K562 (cell line): ENCODE measurements around the gene ZNF575. TPM values are rescaled to one million over a fixed set of nuclear protein-coding genes. Genes with fewer than 3 reads are reported as not detected.
A peak's percentile ranks its signal among the peaks of the same experiment; 100 is the strongest.

ENCODE experiments used
- ATF1 ChIP-seq, 2 experiments: fragments of 450-650 bp in 1 of 2; IDR thresholded peaks; 2 replicates each; pipeline ENCODE4 v1.6.1; 2016; ENCODE audit warnings: missing compliant biosample characterization in 1 of 2, missing genetic modification characterization in 1 of 2
- BCOR ChIP-seq: fragments of 450-650 bp; IDR thresholded peaks from 2 replicates; pipeline ENCODE4 v1.6.1; 2016
- CBFA2T3 ChIP-seq: fragments of 450-650 bp; IDR thresholded peaks from 2 replicates; pipeline ENCODE4 v1.6.1; 2017
- EGR1 ChIP-seq: fragments of 450-650 bp; conservative IDR thresholded peaks from 2 replicates; pipeline ENCODE4 v1.6.1; 2017; ENCODE audit warnings: mild to moderate bottlenecking
- HNRNPLL ChIP-seq: fragments of 200-400 bp; formaldehyde crosslinking; IDR thresholded peaks from 2 replicates; pipeline ENCODE4 v1.6.1; 2017; ENCODE audit warnings: low read length, low read depth, mild to moderate bottlenecking; ENCODE audit not compliant: poor library complexity, severe bottlenecking
- MCM2 ChIP-seq: fragments of 450-650 bp; IDR thresholded peaks from 2 replicates; pipeline ENCODE4 v1.6.1; 2017; ENCODE audit warnings: low read depth, mild to moderate bottlenecking
- NCOA6 ChIP-seq: fragments of 450-650 bp; IDR thresholded peaks from 2 replicates; pipeline ENCODE4 v1.6.1; 2017; ENCODE audit warnings: mild to moderate bottlenecking
- PML ChIP-seq: IDR thresholded peaks from 2 replicates; pipeline ENCODE4 v1.6.1; 2012; ENCODE audit warnings: low read length, inconsistent platforms
- POLR2B ChIP-seq: fragments of 450-650 bp; IDR thresholded peaks from 2 replicates; pipeline ENCODE4 v1.6.1; 2018; ENCODE audit warnings: low read depth; ENCODE audit not compliant: partially characterized antibody
- SMAD1 ChIP-seq: fragments of 150-350 bp; IDR thresholded peaks from 2 replicates; pipeline ENCODE4 v1.6.1; 2014; ENCODE audit warnings: low read length, low read depth; ENCODE audit not compliant: partially characterized antibody
- SRSF1 ChIP-seq: fragments of 200-400 bp; formaldehyde crosslinking; IDR thresholded peaks from 2 replicates; pipeline ENCODE4 v1.6.1; 2017; ENCODE audit warnings: mild to moderate bottlenecking, low read depth, low read length, moderate library complexity
- SUPT5H ChIP-seq: fragments of 450-650 bp; IDR thresholded peaks from 2 replicates; pipeline ENCODE4 v1.6.1; 2016
- TAF15 ChIP-seq: fragments of 200-400 bp; formaldehyde crosslinking; IDR thresholded peaks from 2 replicates; pipeline ENCODE4 v1.6.1; 2017; ENCODE audit warnings: mild to moderate bottlenecking, low read depth, low read length, moderate library complexity
- U2AF2 ChIP-seq: fragments of 200-400 bp; formaldehyde crosslinking; optimal IDR thresholded peaks from 2 replicates; pipeline ENCODE3; 2017; ENCODE audit warnings: low read depth, mild to moderate bottlenecking, low read length
- ZNF140 ChIP-seq: fragments of 250-450 bp; sonication (Bioruptor Pico); IDR thresholded peaks from 2 replicates; pipeline ENCODE4 v1.8.0; 2021; ENCODE audit warnings: moderate library complexity, mild to moderate bottlenecking, inconsistent platforms
- ZNF551 ChIP-seq: fragments of 250-450 bp; sonication (Bioruptor Pico); IDR thresholded peaks from 2 replicates; pipeline ENCODE4 v1.5.0; 2021; ENCODE audit warnings: mild to moderate bottlenecking, moderate library complexity
- polyA plus RNA-seq, 8 experiments: library from polyadenylated mRNA; depleted of rRNA in 4 of 8; stranded (reverse) in 5 of 8; unstranded in 3 of 8; fragments of >200 nt; fragmentation: Nextera tagmentation in 2 of 8; fragmentation: Illumina TruSeq in 1 of 8; extraction: Ambion mirVana in 2 of 8; extraction: Trizol in 1 of 8; gene quantifications; 2 replicates each; pipeline versions ENCODE4 v1.2.1 to v1.2.3, GENCODE V29; 2011 to 2014; ENCODE audit warnings: inconsistent platforms in 1 of 8, missing spikeins in 1 of 8
- total RNA-seq, 7 experiments: library from RNA; depleted of rRNA in 6 of 7; stranded (reverse); fragments of >200 nt in 6 of 7; fragmentation: Illumina TruSeq in 2 of 7; extraction: Trizol in 2 of 7; gene quantifications; 2 replicates each; pipeline versions ENCODE4 v1.2.1 to v1.2.3, GENCODE V29; 2011 to 2021; ENCODE audit warnings: low replicate concordance in 1 of 7
- TF ChIP-seq, protein P1 (sequence below), 2 experiments: fragments of 450-650 bp in 1 of 2; sonication (generic) in 1 of 2; formaldehyde crosslinking in 1 of 2; IDR thresholded peaks in 1 of 2; conservative IDR thresholded peaks in 1 of 2; 2 replicates each; pipeline versions ENCODE4 v1.6.1 to v1.8.1; 2016 to 2023; ENCODE audit warnings: mild to moderate bottlenecking in 2 of 2, moderate library complexity in 2 of 2, inconsistent platforms in 1 of 2, missing genetic modification reagents in 1 of 2
- TF ChIP-seq, protein P2 (sequence below): fragments of 250-450 bp; sonication (Bioruptor Pico); IDR thresholded peaks from 2 replicates; pipeline ENCODE4 v1.5.0; 2021
- TF ChIP-seq, protein P3 (sequence below): fragments of 450-650 bp; IDR thresholded peaks from 2 replicates; pipeline ENCODE4 v1.6.1; 2018; ENCODE audit not compliant: partially characterized antibody
- TF ChIP-seq, protein P4 (sequence below): fragments of 250-450 bp; sonication (Bioruptor Pico); IDR thresholded peaks from 2 replicates; pipeline ENCODE4 v1.5.0; 2021
- TF ChIP-seq, protein P5 (sequence below): fragments of 450-650 bp; formaldehyde crosslinking; IDR thresholded peaks from 2 replicates; pipeline ENCODE4 v1.4.0; 2020; ENCODE audit warnings: mild to moderate bottlenecking, moderate library complexity

The ZNF575 gene
- total and polyA plus RNA-seq, 9 of the 15 experiments (the other 6 are each of a cell fraction or from before 2014, with no cell fraction given): 0.20 to 0.98 (median 0.32) TPM; not detected in 6

DNA sequence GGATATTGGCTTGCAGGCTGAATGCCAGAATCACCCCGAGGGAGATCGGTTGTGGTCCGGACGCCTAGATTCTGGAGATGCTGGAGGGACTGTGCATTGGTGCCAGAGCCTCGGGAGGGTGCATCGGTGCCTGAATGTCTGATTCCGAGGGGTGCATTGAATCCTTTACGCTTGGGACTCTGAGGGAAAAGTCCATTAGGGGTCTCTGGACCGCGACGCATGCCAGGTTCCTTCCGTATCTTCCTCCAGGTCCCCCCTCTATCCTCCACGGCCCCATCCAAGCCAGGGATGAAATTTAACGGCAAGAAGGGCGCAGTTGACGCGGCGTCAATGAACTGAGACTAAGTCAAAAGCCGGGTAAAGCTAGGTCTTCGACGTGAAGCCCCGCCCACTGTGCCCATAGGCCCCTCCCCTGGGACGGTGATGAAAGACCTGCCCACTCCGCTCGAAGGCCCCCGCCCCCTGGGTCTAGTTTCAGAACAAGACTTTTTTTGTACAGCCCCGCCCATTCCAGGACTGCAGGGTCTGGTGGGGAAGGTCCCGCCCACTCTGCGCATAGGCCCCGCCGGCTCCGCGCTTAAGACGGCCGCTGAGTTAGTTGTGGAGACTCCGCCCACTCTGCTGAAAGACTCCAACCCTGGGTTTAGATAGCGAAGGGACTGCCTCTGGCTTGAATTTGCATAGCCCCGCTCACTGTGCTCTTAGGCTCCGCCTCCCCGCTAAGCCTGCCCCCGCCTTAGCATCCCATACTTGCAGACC is 737 bp downstream of the ZNF575 start (continued):
- TF ChIP-seq, protein P1, sequence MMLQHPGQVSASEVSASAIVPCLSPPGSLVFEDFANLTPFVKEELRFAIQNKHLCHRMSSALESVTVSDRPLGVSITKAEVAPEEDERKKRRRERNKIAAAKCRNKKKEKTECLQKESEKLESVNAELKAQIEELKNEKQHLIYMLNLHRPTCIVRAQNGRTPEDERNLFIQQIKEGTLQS (IDR thresholded peaks at IDR 0.05): peak; percentile 92
- TF ChIP-seq, protein P1 (CRISPR knock-in tag; conservative IDR thresholded peaks at IDR 0.05): no peak; the same call in 1 of the 2 replicates
- TF ChIP-seq, protein P2, sequence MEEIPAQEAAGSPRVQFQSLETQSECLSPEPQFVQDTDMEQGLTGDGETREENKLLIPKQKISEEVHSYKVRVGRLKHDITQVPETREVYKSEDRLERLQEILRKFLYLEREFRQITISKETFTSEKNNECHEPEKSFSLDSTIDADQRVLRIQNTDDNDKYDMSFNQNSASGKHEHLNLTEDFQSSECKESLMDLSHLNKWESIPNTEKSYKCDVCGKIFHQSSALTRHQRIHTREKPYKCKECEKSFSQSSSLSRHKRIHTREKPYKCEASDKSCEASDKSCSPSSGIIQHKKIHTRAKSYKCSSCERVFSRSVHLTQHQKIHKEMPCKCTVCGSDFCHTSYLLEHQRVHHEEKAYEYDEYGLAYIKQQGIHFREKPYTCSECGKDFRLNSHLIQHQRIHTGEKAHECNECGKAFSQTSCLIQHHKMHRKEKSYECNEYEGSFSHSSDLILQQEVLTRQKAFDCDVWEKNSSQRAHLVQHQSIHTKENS (CRISPR knock-in tag): no peak
- TF ChIP-seq, protein P3, sequence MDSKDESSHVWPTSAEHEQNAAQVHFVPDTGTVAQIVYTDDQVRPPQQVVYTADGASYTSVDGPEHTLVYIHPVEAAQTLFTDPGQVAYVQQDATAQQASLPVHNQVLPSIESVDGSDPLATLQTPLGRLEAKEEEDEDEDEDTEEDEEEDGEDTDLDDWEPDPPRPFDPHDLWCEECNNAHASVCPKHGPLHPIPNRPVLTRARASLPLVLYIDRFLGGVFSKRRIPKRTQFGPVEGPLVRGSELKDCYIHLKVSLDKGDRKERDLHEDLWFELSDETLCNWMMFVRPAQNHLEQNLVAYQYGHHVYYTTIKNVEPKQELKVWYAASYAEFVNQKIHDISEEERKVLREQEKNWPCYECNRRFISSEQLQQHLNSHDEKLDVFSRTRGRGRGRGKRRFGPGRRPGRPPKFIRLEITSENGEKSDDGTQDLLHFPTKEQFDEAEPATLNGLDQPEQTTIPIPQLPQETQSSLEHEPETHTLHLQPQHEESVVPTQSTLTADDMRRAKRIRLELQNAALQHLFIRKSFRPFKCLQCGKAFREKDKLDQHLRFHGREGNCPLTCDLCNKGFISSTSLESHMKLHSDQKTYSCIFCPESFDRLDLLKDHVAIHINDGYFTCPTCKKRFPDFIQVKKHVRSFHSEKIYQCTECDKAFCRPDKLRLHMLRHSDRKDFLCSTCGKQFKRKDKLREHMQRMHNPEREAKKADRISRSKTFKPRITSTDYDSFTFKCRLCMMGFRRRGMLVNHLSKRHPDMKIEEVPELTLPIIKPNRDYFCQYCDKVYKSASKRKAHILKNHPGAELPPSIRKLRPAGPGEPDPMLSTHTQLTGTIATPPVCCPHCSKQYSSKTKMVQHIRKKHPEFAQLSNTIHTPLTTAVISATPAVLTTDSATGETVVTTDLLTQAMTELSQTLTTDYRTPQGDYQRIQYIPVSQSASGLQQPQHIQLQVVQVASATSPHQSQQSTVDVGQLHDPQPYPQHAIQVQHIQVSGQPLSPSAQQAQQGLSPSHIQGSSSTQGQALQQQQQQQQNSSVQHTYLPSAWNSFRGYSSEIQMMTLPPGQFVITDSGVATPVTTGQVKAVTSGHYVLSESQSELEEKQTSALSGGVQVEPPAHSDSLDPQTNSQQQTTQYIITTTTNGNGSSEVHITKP: peak; percentile 66
- TF ChIP-seq POLR2B (no peak), EGR1 (peak; percentile 64), SUPT5H (peak; percentile 8; the same call in 1 of the 2 replicates), MCM2 (no peak), ZNF551 (CRISPR knock-in tag) (no peak), HNRNPLL (peak; percentile 91), NCOA6 (peak; percentile 89), ATF1 (CRISPR knock-in tag; IDR thresholded peaks at IDR 0.05) (no peak), ATF1 (tag; IDR thresholded peaks at IDR 0.05) (peak; percentile 38; the same call in 1 of the 2 replicates), TAF15 (no peak), SMAD1 (no peak), SRSF1 (no peak), BCOR (no peak), U2AF2 (no peak), PML (peak; percentile 5; the same call in 1 of the 2 replicates), ZNF140 (CRISPR knock-in tag) (no peak), CBFA2T3 (no peak)
- TF ChIP-seq, protein P4, sequence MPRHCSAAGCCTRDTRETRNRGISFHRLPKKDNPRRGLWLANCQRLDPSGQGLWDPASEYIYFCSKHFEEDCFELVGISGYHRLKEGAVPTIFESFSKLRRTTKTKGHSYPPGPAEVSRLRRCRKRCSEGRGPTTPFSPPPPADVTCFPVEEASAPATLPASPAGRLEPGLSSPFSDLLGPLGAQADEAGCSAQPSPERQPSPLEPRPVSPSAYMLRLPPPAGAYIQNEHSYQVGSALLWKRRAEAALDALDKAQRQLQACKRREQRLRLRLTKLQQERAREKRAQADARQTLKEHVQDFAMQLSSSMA (CRISPR knock-in tag): no peak
- TF ChIP-seq, protein P5, sequence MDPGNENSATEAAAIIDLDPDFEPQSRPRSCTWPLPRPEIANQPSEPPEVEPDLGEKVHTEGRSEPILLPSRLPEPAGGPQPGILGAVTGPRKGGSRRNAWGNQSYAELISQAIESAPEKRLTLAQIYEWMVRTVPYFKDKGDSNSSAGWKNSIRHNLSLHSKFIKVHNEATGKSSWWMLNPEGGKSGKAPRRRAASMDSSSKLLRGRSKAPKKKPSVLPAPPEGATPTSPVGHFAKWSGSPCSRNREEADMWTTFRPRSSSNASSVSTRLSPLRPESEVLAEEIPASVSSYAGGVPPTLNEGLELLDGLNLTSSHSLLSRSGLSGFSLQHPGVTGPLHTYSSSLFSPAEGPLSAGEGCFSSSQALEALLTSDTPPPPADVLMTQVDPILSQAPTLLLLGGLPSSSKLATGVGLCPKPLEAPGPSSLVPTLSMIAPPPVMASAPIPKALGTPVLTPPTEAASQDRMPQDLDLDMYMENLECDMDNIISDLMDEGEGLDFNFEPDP (CRISPR knock-in tag): no peak
